ENCODE data around the gene ABCG4.

DNA sequence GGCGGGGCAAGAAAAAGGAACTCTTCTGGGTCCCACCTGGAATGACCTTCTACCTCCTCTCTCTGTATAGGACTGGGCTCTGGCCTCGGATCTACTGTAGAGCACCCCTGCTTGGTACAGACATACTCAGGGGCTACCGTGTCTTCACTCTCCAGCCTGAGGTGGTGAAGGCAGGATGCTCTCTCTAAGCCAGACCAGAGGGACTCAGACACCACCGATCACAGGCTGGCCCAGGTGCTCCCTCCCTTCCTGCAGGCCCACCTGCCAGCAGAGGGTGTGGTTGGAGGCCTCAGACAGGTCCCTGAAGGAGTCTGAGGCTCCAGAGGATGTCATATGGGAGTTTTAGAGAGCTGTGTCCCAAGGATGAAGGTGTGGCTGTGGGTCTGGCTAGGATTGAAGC is 40.5 kb downstream of the ABCG4 start:
- TF ChIP-seq EP300 (IDR thresholded peaks at IDR 0.05) (no peak), POLR2AphosphoS5 (IDR thresholded peaks at IDR 0.05) (no peak), POLR2A (IDR thresholded peaks at IDR 0.05) (no peak)
- TF ChIP-seq, protein P1, sequence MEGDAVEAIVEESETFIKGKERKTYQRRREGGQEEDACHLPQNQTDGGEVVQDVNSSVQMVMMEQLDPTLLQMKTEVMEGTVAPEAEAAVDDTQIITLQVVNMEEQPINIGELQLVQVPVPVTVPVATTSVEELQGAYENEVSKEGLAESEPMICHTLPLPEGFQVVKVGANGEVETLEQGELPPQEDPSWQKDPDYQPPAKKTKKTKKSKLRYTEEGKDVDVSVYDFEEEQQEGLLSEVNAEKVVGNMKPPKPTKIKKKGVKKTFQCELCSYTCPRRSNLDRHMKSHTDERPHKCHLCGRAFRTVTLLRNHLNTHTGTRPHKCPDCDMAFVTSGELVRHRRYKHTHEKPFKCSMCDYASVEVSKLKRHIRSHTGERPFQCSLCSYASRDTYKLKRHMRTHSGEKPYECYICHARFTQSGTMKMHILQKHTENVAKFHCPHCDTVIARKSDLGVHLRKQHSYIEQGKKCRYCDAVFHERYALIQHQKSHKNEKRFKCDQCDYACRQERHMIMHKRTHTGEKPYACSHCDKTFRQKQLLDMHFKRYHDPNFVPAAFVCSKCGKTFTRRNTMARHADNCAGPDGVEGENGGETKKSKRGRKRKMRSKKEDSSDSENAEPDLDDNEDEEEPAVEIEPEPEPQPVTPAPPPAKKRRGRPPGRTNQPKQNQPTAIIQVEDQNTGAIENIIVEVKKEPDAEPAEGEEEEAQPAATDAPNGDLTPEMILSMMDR (IDR thresholded peaks at IDR 0.05): no peak
